CD4-positive, alpha-beta T cell treated with Interleukin-17A for 4 hours (primary cell): Measurements from ENCODE around the gene METAP1D.

Experiments
- DNase-seq: peaks from one replicate; pipeline ENCODE4 v3.0.0-alpha.2; 2020; ENCODE audit warnings: mixed read lengths

Gene METAP1D

GRCh38 chr2:172082105-172082943 lies 82.6 kb downstream of the METAP1D start:
- DNase-seq = no peak

GRCh38 chr2:172082944-172083627 lies 83.3 kb downstream of the METAP1D start:
- no peak for DNase-seq

GRCh38 chr2:172083628-172084394 lies 84.1 kb downstream of the METAP1D start:
- no peak for DNase-seq

- DNase-seq = no peak
Observed at GRCh38 chr2:172084395-172084644, 84.6 kb downstream of the METAP1D start.

- DNase-seq = peak; percentile 56
Observed at GRCh38 chr2:172084645-172085459, 85.1 kb downstream of the METAP1D start.

- DNase-seq = no peak
Observed at GRCh38 chr2:172085460-172086159, 85.9 kb downstream of the METAP1D start, which contains the start of gene DLX1. Gene DLX1, plus strand, starts transcription at chr2:172085507. Its CDS starts 171 bp downstream, at chr2:172085678.

DNA sequence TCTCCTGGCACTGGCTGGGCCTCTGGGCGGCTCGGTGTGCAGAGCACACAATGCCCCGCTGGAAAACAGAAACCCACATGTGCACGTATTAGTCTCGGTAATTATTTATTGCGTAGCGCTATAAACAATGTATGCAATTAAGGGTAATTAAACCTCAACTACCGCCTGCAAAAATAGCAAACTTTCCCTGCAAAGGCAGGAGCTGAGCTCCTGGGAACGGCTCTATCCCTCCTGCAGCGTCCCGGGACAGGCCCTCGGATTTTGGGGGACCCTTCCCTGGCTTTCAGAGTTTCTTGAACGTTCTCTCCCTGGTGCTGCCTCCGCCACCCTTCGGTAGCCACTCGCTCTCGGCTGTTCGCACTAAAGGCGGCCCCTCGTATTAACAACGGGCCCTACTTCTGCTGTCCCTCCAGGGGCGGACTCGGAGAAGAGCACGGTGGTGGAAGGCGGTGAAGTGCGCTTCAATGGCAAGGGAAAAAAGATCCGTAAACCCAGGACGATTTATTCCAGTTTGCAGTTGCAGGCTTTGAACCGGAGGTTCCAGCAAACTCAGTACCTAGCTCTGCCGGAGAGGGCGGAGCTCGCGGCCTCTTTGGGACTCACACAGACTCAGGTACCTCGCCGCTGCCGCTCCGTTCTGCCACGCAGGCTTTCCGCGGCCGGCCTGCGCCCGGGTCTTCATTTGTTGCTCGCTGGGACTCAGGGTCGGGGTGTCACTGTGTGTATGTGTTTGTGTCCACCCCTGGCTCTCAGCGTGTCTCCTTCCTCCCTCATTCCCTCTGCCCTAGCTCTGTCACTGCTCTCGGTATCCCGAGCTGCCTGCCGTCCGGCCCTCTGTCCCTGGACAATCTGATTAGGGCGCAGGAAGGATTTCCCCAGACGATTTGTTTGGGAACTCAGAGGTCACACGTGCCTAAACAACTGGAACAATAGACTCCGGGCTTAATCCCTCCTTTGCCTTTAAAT lies 86.8 kb downstream of the METAP1D start:
- peak; percentile 74 for DNase-seq

- DNase-seq = no peak
Observed at GRCh38 chr2:172087207-172087779, 87.5 kb downstream of the METAP1D start.

DNA sequence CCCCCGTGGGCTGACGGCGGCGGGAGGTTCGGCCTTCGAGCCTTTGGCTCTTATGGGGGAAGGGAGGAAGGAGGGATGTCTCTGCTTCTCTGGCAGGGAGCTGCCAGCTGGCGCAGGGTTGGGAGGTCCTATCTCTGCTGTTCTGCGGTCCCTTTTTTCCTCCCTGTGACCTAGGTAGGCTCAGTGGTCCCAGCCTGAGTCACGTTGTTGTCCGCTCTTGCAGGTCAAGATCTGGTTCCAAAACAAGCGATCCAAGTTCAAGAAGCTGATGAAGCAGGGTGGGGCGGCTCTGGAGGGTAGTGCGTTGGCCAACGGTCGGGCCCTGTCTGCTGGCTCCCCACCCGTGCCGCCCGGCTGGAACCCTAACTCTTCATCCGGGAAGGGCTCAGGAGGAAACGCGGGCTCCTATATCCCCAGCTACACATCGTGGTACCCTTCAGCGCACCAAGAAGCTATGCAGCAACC lies 88.1 kb downstream of the METAP1D start:
- DNase-seq = no peak

DNA sequence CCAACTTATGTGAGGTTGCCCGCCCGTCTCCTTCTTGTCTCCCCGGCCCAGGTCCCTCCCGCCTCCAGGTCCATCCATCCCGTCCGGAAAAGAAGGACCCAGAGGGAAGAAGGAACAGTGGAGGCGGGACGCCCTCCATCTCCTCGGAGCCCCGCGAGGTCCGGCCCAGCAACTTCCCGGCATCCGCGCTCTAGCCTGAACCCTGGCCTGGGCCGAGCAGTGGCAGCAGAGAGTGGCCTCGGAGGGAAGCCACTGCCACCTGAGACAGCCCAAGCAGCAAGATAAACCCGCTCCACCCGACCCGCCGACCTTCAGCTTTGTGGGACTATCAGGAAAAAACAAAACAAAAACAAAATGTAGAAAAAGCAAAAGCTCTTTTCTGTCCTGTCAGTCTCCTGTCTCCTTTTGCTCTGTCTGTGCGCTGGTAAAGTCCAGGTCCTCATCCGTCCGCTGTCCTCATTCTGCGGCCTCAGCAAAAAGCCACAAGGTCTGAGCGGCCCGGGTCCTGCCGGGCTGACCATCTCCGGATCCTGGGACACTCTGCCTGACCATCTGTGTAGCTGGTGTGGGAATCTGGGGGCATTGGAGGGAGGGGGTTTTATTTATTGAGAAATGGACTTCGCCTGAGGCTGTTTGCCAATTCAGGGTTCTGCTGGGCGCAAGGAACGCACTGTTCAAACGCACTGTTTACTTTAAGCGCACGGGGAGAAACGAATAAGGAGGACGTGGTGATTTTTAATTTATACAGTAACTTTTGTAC lies 88.7 kb downstream of the METAP1D start:
- DNase-seq = no peak

- no peak for DNase-seq
Observed at GRCh38 chr2:172089005-172089504, 89.3 kb downstream of the METAP1D start.

- DNase-seq = no peak
Observed at GRCh38 chr2:172089633-172090032, 89.9 kb downstream of the METAP1D start.

GRCh38 chr2:172090044-172090961 lies 90.5 kb downstream of the METAP1D start:
- DNase-seq = no peak

GRCh38 chr2:172091000-172091641 lies 91.4 kb downstream of the METAP1D start:
- DNase-seq = no peak

DNA sequence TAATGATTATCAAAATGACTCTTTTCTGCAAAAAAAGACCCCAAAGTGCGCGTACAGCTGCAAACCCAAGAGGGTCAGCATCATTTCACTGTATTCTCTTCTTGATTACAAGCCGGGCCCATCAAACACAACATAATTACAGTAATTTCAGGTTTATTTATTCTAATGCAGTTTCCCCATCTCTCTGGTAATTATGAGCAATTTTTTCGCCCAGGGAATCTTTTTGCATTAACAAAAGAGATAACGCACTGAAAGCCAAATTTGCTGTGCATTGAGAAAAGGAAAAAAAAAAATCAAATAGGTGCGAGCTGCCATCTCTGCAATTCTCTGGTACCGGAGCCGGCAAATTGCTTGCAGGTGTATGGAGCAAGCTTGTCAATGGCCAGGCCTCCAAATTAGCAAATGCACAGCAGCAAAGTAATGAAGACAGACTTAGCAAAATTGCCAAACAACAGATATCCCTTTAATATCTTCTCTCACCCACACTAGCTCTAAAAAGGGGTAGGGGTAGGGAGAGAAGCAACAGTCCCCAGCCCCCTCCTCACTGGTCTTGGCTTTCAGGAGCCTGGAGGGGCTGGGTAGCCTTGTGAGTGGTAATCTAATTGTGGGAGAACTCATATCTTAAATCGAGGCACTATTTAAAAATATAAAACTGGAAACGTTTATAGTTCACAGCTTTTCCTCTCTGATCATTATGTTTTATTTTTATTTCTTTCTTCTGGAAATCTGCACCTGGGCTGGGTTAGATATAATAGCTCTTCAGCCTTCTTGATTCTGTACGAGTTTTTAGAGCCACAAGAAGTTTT lies 92.2 kb downstream of the METAP1D start:
- no peak for DNase-seq

GRCh38 chr2:172092716-172093415 lies 93.1 kb downstream of the METAP1D start:
- DNase-seq = no peak
